GM12875 (cell line): ENCODE data around the gene RALGAPB.
"Not testable (repeated sequence)": the region's sequence is repeated elsewhere in the genome, so short reads cannot be mapped to it uniquely, and the experiment has no call there.

Experiments used
- H3K4me3 ChIP-seq: one replicate; pipeline ENCODE4 v1.5.1; 2011; ENCODE audit warnings: low read depth, low read length, control low read depth
- TF ChIP-seq, protein P1 (sequence below): IDR thresholded peaks from 2 replicates; pipeline ENCODE4 v1.5.1; 2011; ENCODE audit warnings: low read depth, mild to moderate bottlenecking, control low read depth, inconsistent platforms, low read length, moderate library complexity, borderline replicate concordance; ENCODE audit not compliant: insufficient read depth

Gene RALGAPB

DNA sequence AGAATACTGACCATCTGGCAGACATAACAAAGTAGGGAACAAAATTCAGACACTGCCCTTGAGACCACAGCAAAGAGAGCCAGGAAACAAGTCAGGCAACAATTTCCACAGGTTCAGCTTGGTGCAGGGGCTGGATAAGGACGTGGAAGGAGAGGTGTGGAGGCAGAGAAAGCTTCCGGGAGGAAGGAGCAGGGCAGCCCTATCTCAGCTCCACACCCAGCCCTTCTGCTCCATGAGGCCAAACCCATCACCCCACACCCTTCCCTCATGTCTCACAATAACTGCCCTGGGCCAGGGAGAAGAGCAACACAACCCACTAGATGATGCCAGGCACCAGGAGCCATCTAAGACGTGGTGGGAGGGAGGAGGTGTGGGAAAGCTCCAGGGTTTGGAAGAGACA, 43.3 kb upstream of the RALGAPB start:
- no peak overlapping the region for H3K4me3 ChIP-seq
- TF ChIP-seq, protein P1, sequence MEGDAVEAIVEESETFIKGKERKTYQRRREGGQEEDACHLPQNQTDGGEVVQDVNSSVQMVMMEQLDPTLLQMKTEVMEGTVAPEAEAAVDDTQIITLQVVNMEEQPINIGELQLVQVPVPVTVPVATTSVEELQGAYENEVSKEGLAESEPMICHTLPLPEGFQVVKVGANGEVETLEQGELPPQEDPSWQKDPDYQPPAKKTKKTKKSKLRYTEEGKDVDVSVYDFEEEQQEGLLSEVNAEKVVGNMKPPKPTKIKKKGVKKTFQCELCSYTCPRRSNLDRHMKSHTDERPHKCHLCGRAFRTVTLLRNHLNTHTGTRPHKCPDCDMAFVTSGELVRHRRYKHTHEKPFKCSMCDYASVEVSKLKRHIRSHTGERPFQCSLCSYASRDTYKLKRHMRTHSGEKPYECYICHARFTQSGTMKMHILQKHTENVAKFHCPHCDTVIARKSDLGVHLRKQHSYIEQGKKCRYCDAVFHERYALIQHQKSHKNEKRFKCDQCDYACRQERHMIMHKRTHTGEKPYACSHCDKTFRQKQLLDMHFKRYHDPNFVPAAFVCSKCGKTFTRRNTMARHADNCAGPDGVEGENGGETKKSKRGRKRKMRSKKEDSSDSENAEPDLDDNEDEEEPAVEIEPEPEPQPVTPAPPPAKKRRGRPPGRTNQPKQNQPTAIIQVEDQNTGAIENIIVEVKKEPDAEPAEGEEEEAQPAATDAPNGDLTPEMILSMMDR: no peak

DNA sequence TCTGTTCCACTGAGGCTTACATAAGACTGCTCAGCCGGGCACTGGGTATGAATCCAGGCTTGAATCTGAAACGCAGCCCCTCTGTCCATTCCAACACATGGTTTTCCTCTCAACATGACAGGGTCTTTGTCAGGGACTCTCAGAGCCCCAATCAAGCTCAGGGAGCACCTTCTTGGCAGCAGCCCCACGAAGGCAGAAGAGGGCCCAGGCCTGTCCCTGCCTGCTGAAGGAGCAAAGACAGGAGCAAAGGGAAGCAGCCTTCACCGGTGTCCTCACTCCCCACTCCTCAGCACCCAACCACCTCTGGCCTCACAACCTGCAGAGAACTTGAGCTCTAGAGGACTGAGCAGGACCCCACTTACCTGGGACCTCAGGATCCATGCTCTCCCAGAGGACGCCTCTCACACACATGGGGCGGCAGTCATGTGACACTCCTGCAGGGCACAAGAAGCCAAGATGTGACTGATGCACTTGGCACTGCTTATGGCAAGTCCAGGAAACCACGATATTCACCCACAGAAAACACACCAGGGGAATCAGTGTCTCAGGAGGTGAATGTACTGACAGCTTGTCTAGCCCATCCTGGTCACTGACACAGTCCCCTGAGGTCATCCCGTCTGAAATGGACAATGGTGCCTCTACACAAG, 41.8 kb upstream of the RALGAPB start:
- TF ChIP-seq, protein P1: no peak
- H3K4me3 ChIP-seq: no peak overlapping the region

DNA sequence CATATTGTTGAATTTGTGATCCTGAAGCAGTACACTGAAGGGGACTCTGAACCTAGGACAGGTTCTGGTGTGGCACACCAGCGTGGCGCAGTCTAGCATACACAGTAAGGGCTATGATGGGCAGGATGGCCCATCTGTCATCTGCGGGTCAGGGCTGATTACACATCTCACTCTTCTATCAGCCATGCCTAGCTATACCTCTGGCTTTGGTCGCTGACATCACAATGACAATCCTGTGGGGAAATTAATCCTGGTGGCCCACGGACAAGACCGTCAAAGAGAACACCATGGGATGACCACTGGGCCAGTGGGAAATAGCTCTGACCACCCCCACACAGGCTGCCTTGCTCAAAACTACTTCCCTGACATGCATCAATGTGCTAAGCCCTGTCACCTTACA, 40.4 kb upstream of the RALGAPB start:
- TF ChIP-seq, protein P1: no peak
- no peak overlapping the region for H3K4me3 ChIP-seq

DNA sequence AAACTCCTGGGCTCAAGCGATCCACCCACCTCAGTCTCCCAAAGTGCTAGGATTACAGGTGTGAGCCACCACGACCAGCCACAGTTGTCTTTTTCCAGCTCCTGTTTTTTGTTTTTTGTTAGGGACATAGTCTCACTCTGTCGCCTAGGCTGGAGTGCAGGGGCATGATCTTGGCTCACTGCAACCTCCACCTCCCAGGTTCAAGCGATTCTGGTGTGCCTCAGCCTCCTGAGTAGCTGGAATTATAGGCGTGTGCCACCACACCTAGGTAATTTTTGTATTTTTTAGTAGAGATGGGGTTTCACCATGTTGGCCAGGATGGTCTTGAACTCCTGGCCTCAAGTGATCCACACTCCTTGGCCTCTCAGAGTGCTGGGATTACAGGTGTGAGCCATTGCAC, 39.8 kb upstream of the RALGAPB start:
- H3K4me3 ChIP-seq: not testable (repeated sequence)

DNA sequence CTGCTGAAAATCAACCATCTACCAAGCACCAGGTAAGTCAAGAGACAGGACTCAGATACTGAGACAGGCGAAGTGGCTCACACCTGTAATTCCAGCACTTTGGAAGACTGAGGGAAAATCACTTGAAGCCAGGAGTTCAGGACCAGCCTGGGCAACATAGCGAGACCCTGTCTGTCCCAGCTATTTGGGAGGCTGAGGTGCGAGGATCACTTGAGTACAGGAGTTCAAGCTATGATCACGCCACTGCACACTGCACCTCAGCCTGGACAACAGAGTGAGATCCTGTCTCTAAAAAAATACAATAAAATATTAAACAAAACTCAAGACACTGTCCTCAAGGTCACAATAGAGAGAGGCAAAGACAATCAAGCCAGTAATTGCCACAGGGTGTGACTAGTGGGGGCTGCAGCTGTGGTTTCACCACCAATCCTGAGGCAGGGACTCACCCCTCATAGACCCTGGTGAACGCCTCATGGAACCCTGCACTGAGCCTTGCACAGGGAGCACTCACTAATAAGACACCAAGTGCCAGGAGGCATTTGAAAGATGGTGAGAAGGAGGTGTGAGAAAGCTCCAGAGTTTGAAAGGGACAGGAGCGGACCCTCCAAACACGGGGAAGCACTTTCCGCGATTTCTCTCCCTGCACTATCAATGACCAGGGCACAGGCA, 39.2 kb upstream of the RALGAPB start:
- peak overlapping the region; percentile 76 for H3K4me3 ChIP-seq
- TF ChIP-seq, protein P1: no peak

DNA sequence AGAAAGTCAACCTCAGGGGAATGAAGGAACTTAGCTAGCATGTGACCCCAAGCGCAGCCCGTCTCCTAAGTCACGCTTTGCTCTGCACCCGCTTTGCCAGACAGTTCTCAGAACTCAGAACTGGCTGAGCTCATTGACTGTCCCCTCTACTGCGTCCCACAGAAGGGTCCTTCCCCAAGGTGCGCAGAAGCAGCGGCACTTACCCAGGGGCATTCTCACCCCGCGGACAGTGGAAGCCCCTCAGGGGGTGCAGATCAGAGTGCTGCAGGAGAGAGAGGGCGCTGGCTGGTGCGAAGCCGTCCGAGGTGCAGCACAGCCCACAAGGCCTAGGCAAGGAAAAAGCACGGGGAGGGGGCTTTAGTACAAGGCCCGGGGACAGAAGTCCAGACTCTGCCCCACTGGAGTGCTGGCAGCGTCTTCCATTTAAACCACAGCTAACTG, 38.3 kb upstream of the RALGAPB start:
- H3K4me3 ChIP-seq: peak overlapping the region; percentile 76
- TF ChIP-seq, protein P1: no peak

DNA sequence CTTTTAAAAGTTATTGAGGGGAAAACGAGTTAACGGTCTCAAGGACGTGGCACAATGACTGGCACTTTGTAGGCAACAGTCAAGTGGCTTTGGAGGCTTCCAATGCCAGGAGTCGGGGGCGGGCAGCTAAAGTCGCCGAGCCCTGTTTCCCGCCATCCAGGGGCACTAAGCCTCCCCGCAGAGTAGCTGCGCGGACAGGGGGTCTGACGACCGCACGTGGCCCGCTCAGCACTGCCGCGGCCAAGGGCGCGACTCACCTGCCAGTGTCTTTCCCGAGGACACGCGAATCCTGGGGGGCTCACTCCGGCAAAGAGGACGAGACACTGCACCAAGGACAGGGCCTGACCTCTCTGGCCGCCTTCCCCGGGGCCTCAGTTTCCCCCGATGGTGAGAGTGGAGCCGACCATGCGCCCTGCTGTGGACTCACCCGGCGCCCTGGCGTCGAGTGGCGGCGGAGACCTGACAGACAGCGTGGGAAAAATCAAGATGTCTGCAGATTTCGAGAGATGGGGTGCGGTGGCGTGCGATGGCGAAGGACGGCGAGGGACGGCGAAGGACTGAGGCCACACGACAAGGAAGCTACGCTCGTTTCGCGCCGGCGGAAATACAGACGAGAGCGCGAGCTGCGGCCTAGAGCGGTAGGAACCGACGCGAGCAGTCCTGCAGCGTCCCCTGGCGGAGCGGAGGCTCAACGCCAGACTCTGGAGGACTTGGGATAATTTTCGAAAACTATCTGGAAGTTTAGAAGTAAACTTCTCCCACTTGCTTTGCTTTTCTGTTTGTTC, 37.7 kb upstream of the RALGAPB start, which contains the start of gene SNHG17:
TSS of gene SNHG17 (minus strand) at position 559 of the 785 bp plus-strand sequence.
- H3K4me3 ChIP-seq: peak within 1 kb of the TSS; percentile 76
- TF ChIP-seq, protein P1: peak; percentile 100
